HG03139 (cell line): ENCODE measurements around the gene BTF3.

Experiments
- ATAC-seq: cut with Tn5 transposase; IDR thresholded peaks from one replicate; pipeline ENCODE4 v1.9.1; 2021; ENCODE audit not compliant: unreplicated experiment

Gene BTF3

DNA sequence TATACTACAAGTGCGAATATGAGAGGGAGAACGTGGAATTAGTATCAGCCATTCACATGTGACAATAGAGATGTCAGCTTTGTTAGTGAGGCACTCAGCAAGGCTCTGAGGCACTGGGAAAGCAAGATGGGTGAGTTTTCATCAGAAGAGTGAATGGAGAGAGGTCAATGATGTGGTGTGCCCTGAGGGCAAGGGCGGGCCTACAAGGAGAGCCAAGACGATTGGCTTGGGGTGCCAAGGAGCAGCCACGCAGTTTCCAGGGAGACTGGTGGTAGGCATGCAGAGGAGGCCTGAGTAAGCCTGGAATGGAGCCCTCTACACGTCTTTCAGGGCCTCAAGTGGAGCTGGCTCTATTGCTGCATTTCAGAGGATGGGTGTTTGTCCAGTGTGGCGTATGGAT, 24.7 kb downstream of the BTF3 start:
- no peak for ATAC-seq

- no peak for ATAC-seq
Measured at GRCh38 chr5:73523861-73524260, 25.6 kb downstream of the BTF3 start.

GRCh38 chr5:73525606-73526203, 27.5 kb downstream of the BTF3 start:
- no peak for ATAC-seq

- no peak for ATAC-seq
Measured at GRCh38 chr5:73528248-73528647, 30.0 kb downstream of the BTF3 start.

DNA sequence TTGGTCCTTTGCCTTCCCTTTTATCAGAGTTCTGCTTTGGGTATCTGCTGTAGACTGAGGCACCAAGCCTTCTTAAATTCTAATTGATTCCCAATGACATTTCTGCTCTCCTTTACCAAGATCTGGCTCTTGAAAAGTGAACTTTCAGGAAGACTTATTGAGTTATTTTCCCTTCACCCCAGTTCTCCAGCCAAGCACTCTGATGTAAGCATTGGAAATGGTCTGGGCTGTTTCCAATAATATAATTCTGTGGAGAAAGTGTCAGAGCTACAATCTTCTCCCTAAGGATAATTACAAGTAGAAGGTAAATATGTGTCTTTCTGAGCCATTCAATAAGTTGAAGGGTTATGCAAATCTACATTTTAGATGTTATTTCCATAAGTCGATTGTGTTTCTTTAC, 30.8 kb downstream of the BTF3 start:
- ATAC-seq = no peak

DNA sequence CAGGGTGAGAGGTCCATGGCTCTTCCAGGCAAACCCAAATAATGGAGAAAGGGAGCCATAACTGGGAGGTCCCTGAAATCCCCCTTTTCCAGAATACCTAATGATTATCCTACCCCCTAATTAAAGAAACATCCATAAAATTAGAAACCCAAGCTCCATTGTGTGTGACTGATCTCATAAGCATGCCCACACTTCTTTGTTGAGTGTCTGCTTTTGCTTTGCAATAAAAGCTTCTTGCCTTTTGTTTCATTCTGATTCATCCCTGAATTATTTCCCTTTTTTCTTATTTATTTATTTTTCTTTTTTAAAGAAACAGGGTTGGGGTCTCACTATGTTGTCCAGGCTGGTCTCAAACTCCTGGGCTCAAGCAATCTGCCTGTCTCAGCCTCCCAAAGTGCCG, 33.1 kb downstream of the BTF3 start:
- no peak for ATAC-seq

- no peak for ATAC-seq
Measured at GRCh38 chr5:73532195-73532594, 34.0 kb downstream of the BTF3 start.

- ATAC-seq = no peak
Measured at GRCh38 chr5:73534011-73534644, 35.9 kb downstream of the BTF3 start.

DNA sequence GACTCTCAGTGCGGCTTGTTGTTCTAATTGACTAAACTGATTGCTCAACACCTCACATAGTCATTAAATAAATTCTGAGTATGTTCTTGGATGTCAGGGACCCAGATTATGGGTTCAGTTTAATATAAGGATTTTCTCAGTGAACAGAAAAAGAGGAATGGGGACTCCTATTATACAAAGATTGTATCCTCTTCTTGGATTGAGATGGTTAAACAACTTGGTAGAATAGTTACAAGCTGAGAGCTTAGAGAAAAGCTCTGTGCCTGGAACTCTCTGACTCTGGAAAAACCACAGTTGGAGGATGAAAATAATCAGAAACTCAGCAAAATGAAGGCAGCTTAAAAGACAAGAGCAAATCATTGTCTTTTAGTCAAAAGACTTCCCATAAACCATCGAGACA, 36.7 kb downstream of the BTF3 start:
- ATAC-seq = no peak

- ATAC-seq = no peak
Measured at GRCh38 chr5:73539730-73540129, 41.5 kb downstream of the BTF3 start.

GRCh38 chr5:73540192-73540591, 42.0 kb downstream of the BTF3 start:
- no peak for ATAC-seq

DNA sequence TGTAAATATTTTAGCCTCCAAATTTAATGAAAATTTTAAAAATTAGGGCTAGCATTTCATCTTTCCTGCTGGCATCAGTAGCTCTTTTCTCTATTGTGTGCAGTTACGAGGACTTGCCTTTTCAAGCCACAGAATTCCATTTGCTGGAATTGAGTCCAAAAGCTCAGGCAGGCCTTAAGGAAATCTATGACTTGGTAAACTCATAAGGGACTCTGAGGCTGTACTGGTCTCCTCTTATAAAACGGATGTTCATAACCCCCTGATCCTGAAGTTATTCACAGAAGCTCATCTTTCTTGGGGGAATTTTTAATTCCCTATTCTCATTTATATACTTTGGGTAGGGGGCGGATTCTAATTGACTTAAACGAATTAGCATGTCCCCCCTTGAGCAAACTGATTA, 43.8 kb downstream of the BTF3 start:
- no peak for ATAC-seq

GRCh38 chr5:73544429-73545402, 46.5 kb downstream of the BTF3 start:
- ATAC-seq = no peak

- no peak for ATAC-seq
Measured at GRCh38 chr5:73545403-73545779, 47.1 kb downstream of the BTF3 start.

DNA sequence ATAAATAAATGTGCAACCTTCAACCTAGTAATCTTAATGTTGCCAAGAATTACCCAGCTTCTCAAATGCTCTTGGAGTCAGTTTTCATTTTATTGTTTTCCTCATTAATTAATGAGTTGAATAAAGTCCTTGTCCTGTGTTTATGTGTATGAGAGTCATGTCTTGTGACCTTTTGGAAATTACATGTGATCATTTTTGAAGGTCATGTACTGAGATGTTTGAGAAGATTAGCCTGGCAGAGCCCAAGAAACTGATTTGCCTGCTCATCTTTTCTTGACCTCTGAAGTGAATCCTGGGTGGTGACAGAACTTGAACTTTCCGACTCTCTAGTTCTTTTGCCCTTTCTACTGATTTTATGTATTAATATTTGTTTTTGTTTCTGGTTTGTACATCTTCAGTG, 51.8 kb downstream of the BTF3 start:
- no peak for ATAC-seq

DNA sequence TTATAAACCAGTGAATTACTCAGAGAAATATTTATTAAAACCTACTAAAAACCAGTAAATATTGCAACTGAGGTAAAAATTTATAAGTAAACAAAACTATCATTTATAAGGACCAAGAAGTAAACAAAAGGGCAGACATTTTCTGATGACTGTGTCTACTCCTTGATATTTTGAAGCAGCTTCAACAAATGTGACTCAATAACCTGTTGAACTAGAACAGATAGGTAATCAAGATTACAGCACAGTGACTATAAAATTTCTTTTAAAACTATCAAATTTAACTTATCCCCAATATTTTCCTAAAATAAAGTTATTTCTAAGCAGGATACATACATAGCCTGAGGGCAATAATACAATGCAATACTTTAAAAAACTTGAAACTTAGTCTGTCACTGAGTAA, 54.4 kb downstream of the BTF3 start:
- ATAC-seq = no peak
